NCI-H748 (cell line): Measurements from ENCODE around the gene ITIH3.

Source experiments
- DNase-seq: peaks from one replicate; lab custom pipeline; 2025; ENCODE audit not compliant: unreplicated experiment; lab: John Stamatoyannopoulos, UW

ITIH3 gene

DNA sequence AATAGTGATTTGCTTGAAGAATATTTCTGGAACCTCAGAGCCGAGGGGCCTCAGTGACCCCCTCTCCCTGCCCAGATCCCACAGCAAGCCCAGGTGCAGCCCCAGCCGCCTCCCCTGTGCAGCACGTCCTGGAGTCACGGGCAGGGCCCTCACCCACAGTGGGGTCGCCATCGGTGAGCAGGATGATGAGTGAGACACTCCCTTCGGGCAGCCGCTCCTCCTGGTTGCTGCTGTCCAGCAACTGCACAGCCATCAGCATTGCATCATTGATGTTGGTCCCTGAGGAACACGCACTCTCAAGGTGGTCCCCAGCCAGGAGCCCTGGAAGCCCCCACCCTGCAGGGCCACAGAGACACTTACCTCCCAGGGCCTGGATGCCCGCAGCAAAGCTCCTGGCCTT lies 29.4 kb downstream of the ITIH3 start:
- no peak for DNase-seq

DNA sequence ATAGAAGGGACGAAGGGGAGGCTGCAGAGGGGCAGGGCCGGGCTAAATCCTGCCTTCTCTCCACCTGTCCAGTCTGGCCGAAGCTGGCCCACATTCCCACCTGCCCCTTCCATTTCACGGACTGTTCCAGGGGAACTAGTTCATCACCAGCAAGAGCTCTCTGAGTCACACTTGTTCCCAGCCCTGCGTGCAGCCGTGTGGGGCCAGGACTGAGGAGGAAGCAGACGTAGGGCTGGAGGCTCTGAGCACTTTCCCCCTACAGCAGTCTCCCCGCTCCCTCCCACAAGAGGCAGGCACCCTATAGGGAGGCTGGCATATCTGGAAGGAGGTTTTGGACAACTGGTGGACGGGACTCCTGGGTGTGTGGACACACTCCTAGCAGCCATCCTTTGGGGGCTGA lies 32.8 kb downstream of the ITIH3 start:
- DNase-seq, result no peak

DNA sequence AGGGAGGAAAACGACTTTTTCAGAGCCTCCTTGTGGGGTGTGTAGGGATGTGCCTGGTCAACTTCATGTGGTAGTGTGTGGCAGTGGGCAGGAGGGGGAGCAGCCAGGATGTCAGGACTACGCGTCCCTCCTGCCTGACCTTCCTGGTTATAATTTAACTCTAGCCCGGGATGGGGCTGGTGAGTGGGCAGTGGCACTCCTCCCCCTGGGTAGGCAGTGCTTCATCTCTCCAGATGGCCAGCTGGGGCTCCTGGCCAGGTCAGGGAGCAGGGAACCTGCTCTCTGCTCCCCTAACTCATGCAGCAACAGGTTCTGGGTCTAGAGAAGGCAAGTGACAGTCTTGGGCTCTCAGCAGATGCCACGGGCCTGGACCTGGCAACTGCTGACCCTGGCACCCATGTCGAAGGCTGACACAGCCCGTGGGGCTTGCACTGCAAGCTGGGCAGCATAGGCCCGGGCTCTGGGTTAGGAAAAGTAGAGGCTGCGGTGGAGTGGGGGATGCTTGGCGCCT lies 33.3 kb downstream of the ITIH3 start:
- DNase-seq, result no peak

DNA sequence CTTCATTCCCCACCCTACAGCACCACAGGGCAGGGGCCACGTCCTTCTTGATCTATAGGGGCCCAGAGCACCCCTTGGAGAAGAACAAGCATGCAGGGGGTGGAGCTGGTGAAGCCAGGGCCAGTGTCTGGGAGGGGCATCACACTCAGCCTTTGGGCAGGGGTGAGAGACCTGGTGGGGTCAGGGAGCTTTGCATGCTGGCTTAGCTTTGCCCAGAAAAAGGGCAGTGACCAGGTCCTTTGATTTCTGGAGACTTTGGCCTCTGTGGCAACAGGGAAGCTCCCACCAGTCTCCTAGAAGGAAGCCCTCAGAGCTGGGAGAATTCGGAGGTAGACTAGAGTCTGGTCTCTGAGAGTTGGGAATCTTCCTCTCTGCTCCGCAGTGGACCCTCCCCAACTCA lies 34.9 kb downstream of the ITIH3 start:
- DNase-seq, result no peak

DNA sequence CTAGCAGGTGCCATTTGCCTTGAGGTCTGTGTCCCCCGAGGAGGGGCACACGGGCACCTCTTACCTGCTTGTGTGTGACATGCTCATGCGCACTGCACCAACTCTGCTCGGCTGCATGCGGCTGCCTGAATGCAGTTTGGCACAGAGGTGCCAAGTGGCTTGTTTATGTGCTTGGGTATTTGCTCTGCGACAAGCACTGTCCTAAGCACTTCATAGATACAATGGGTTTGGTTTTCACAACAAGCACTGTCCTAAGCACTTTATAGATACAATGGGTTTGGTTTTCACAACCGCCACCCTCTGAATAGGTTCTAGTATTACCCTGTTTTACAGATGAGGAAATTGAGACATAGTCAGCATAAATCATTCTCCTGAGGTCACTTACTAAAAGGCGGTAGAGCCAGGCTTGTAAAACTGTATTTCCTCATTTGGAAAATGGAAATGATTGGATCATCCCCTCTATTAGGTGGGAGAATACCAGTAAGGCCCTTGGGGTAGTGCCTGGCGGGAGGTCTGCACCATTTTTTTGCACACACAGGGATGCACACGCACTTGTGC lies 35.4 kb downstream of the ITIH3 start:
- no peak for DNase-seq

DNA sequence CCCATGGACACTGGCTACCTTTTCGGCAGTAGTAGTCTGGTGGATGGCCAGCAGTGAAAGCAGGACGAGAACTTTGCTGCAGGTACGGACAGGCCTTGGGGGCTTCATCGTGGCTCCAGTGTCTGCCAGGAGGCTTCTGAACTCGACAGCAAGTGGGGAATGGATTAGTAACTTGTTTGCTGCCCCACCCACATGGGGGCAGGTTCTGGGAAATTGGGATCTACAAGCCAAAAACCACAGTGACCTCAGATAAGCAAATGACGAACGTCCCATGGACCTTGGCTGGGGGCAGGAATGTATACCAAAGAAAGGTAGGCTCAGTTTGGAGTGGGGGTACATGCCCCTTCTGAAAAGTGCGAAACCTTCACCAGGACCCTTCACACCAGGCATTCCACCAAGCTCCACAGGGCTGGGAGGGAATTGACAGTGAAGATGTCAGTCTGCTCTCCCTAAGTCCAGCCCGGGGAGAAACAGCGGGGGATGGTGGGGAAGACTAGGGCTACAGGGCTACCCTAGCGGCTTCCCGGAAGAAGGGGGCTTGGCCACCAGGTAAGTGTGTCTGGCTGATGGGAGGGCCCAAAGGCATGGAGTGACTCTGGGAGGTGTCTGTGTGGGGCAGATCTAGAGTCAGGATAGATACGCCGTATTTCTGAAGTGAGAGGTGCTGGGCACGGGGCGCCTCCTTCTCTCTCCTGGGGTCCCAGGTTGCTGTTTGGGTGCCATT lies 36.1 kb downstream of the ITIH3 start, which contains the start of gene ITIH4:
Gene ITIH4 (minus strand): TSS at position 138 of the 724 bp plus-strand sequence. CDS start 30 bp downstream, at position 108.
- no peak for DNase-seq

DNA sequence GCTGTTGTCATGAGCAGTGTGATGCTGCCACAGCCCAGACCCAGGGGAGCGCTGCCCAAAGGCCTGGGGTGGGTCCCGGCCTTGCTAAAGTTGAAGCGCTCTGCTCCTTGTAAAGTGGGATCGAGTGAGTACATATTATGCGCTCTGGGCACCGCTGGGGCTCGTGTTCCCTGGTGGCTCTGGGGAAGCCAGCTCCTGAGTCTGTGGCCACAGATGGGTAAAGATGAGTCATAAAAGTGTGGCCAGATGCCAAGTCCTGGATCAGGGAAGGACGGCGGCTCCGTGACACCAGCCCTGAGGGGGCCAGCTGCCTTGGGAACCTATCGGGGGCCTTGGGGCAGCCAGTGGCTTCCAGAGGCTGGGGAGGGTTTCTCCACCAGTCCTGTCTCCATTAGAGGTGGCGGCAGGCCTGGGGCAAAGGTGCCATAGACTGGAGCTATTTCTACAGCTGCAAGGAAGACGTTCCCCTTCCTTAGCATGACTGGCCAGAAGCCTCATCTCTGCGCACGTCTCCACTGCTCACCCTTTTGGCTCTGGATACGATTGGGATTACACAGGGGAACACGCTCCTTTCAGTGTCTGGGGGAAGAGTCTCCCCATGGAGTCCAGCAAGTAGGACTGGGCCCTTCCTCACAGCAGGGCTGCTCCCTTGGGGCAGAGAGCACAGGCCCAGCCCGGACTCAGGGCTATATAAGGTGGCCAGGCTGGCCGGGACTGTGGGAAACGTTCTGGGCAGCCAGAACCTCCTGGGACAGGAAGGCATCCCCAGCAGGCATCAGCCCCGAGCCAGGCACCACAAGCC lies 37.1 kb downstream of the ITIH3 start:
- peak; percentile 13 for DNase-seq

DNA sequence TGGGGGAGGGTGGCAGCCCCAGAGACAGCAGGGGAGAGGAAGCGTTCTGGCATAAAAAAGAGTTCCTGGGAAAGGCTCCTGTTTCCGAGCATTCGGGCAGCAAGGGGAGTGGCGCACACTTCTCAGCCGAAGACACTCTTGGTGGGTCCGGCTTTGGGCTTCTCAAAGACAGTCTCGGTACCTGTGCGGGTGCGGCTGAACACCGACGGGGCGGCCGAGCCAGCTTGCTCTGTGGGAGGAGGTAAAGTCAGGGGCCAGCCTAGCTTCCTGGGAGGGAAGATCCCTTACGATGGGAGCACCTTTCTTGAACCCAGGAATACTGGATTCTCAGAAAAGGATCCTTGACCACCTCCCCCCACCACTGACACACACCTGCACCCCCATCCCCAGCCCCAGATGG lies 38.6 kb downstream of the ITIH3 start:
- DNase-seq, result no peak

DNA sequence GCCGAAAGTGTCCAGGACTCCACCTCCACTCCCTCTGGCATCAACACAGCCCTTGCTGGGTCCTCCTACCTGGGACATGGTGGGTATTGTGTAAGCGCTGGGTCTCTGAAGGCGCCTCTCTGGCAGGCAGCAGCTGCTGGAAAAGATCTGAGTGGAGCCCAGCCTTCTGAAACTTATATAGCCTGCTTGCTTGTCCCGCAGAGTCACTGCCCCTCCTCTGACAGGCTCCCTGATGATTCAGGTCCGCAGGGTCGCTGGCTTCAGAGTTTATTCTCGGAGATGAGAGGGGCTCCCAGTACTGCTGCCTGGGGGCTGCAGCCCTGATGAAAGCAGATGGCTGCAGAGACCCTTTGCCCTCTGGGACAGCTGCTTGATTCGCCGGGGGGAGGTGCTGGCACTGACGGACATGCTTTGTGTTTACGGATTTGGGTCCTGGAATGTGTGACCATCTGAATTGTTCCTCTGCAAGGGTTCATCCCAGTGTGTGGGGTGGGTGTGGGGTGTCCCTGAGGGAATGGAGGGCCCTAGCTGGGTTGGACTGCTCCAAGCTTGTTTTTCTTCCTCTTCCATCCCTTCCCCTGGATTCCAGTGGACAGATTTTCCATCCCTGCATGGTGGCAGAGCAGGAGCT lies 40.4 kb downstream of the ITIH3 start, which contains the start of gene MUSTN1:
Gene MUSTN1 (minus strand): TSS at position 149 of the 631 bp plus-strand sequence. CDS start 71 bp downstream, at position 78.
- no peak for DNase-seq

DNA sequence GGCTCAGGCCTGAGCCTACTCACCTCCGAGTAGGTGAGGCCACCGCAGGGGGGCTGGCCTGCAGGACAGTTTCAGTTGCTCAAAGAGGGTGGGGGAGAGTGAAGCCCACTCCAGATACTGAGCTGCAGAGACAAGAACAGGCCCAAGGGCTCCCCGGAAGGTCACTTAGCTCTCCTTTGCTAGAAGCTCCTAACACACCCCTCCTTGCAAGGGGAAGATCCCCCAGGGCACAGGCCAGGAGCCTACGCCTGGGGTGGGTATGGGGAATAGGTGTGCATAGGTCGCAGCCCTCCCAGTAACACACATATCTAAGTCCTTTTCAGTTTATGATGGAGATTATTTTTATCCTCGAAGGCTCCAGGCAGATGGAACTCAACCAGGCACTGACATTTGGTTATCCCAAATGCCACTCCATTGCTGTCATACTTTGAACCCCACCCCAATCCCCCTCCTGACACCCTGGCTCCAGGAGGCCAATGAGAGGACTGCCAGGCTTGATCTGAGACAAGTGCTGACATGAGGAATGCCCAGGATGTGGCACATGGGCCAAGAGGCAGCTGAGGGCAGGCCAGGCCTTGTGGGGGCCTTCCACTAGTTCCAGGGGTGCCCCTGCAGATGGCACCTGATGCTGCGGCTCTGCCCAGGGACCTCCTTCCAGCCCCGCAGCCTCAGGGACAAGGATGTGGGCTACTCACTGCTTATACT lies 41.3 kb downstream of the ITIH3 start:
- DNase-seq, result no peak

DNA sequence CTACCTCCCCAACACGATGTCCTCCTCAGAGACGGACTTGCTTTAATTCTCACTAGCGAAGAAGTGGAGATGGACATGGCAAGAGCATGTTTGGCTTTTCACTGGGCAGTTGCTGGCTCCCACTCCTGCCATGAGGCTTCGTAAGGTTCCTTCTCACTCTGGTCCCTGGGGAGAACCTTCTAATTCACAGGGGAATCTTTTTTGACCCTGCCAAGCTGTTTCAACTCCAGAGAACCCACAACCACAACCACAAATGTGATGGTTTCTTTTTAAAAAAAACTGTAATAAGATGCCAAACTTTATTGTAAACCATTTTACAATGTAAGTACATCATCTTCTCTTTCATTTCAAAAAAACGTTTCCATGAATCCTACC lies 41.9 kb downstream of the ITIH3 start:
- no peak for DNase-seq

DNA sequence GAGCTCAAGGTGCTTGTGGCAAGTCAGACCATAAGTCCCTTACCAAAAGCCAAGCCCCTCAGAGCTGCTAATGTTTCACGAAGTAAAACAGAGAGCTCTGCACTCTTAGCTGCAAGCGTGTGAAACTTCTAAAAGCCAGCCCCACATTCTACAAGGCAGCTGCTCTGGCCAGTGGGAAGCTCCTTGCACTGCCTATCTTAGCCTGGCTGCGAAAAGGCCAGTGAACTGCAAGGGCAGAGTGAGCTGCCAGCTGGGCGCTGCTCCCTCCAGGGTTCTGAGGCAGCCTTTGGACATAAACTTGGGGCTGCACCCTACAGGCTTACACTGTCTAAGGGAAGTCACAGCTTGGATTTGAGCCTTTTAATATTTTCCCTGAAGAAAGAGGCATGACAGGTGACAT lies 42.4 kb downstream of the ITIH3 start:
- no peak for DNase-seq

DNA sequence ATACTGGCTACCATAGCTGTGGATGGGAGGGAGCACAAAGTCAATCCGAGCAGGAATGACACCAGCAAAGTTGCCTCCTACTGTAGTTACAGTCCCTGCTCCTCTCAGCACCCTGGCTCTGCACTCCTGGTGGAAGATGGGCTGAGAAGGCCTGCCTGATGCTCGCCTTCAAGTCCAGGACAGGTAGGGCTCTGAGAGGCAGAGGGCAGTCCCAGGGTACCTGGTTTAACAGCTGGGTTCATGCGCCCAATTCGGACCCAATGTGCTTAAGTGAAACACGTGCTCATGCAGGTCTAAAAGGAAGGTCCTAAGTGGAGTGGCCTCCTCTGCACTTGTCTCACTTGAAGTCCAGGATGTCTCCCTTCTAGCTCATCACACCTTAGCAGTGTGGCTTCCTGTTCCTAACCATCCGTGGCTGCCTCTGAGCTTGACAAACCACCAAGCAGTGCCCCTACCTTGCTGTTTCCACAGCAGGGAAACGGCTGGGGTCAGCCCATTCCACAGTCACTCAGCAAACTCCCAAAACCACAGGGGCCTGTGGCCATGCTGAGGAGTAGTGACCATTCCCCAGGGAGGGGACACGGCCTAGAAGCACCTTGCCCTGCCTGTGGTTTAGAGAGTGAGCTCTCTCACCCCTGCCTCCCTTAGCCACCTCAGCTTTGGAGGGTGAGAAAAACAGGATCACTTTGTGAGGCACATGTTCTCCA lies 44.1 kb downstream of the ITIH3 start:
- no peak for DNase-seq

DNA sequence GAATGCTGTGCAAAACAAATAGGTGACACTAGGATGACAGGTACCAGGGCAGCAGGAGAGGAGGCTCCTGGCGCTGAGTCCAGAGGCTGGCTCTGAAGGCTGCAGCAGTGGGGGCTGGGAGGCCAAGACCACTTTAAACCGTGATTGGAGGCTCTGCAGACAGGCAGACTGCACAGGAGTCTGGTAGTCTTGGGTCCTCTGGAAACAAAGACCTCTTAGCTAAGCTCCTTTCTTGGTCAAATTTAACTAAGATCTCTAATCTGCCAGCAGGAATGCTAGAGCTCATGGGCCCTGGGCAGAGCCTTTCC lies 44.6 kb downstream of the ITIH3 start:
- no peak for DNase-seq

DNA sequence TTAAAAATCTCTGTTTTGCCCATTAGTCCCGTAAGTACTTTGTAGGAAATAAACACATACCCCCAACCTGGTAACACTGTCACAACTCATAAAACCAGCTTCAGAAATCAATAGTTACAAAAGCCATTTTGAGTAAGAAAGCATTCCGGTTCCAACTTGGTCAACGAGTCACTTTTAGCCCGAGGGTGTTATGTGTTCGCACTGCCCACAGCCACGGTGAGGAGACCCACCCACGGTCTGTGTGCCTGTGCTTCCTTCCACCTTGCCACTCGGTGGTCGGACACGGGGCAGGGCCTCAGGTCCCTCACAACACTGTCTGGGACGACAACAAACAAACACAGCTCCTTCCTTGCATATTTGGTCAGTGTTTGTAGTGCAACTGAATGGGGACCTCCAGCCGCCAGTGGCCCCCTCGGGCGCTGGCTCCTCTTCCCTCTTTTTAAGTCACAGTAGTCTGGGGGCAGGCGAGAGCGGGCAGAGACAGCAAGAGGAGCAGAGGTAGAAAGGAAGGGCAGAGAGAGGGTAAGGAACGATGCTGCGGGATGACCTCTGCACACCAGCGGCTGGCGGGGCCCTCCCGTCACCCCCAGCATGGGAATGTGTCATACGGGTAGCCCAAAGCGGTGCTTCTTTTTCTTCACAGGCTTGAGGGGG lies 45.4 kb downstream of the ITIH3 start:
- DNase-seq, result no peak

DNA sequence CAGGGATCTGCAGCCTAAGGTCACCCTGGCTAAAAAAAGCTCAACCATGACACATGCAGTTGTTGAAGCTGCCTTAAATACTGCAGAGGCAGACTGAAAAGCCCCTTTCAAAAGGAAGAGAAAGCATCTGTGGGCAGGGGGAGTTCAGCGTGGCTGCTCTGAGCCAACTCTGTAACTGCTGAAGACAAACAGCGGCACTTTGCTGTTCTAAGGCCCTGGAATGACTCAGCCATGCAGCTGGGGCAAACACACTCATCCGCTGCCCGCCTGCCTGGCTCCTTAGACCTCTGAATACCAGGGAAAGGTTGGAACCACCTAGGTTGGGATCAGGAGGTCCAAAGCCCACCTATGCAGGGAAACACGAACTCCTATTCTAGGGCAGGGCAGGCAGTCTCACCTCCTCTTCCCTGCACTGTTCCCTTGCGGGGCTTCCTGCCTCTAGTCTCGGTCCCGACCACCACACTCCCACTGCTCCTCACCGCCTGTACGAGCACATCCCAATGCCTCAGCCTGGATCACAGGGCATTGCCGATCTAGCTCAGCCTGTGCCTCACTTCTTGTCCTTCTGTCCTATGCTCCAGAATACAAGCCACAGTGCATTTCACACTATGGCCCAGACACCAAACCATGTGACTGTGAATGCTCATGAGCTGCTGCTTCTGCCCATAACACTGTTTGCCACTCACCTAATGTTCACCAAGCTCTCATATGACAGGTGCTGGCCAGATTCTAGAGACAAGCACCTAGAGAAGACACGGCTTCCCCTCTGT lies 46.8 kb downstream of the ITIH3 start:
- DNase-seq, result no peak

DNA sequence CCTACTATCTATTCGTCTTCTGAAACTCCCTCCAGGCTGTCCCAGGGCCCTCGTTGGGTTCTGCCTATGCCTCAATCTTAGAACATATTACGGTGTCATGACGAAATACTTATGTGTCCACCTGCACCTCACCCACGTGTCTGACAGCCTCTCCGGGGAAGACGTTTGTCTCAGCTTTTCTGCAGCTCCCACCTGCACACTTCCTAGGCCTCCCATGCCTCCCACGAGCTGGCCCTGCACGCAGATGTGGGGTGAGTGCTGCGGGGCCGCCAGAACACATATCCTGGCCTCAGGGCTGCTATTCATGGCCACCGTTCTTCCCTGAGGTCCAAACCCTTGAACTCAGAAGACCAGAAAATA lies 47.4 kb downstream of the ITIH3 start:
- no peak for DNase-seq

DNA sequence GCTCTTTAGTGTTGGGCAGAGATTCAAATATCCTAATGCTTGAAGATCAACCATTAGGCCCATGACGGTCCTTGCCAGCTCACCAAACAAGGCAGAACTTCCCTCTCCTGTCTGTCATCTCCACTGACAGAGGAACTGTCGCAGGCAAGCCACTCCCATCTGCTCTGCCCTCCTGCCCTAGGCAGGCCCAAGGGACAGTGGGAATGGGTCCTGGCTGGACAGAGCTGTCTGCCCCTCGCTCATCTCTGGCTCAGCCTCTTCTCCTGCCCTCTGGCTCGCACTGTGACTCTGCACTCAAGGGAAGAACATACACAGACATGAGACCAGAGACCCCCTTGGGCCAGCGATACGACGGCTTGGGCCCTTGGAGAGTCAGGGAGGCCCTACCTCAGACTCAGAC lies 47.8 kb downstream of the ITIH3 start:
- DNase-seq, result no peak
